K562 (cell line): Measurements from ENCODE around the gene RIC8B. TPM values are rescaled to one million over a fixed set of nuclear protein-coding genes. Genes with fewer than 3 reads are reported as not detected.

Experiments used
- ATAC-seq: fragments of 200-7000 bp; cut with Tn5 transposase; 3 replicates; pipeline ENCODE4 v1.9.1; 2020; ENCODE audit warnings: moderate library complexity
- BruUV-seq: library from RNA; stranded (reverse); fragments of 400-500 nt; replicated peaks from 2 replicates; lab custom pipeline; 2021; lab: Mats Ljungman, UMichigan
- CTCF ChIA-PET: fragments of 300-600 bp; formaldehyde crosslinking; extraction: SDS; loops from one replicate; lab custom pipeline; 2021; ENCODE audit warnings: low intra/inter-chr PET ratio; lab: Yijun Ruan, JAX
- POLR2A ChIA-PET: fragments of 300-600, 350-650 bp; sonication (Branson Sonifier 250); formaldehyde crosslinking; extraction: SDS; loops from one replicate; lab custom pipeline; 2021; ENCODE audit warnings: antibody characterized with exemption, inconsistent platforms; lab: Yijun Ruan, JAX
- DNase-seq, 4 experiments: peaks; one replicate each; pipeline versions ENCODE4 v3.0.0 to v3.0.0-alpha.2; 2011 to 2018; ENCODE audit warnings: low spot score in 3 of 4, mixed read lengths in 3 of 4; ENCODE audit errors: extremely low read depth in 1 of 4
- FAIRE-seq: peaks from 2 replicates; lab custom pipeline; 2011; peaks lifted over from hg19 to GRCh38; lab: Jason Lieb, UNC
- H2AFZ ChIP-seq: 2 replicates; pipeline ENCODE4 v1.6.0; 2011; ENCODE audit warnings: low read depth, low read length, control low read depth, inconsistent platforms
- H3K27ac ChIP-seq: fragments of 200-600 bp; 3 replicates; pipeline ENCODE4 v1.8.0; 2011; ENCODE audit warnings: low read depth, mild to moderate bottlenecking, control low read depth, inconsistent platforms, low read length, moderate library complexity, mixed read lengths; ENCODE audit errors: extremely low read depth
- H3K27me3 ChIP-seq, 2 experiments: fragments of 300-600 bp in 1 of 2; 2 replicates in 1 of 2; 3 replicates in 1 of 2; pipeline versions ENCODE4 v1.6.0 to v1.8.0; 2011; ENCODE audit warnings: inconsistent platforms in 2 of 2, low read length in 2 of 2, mild to moderate bottlenecking in 1 of 2, mixed read lengths in 1 of 2, moderate library complexity in 1 of 2; ENCODE audit not compliant: control insufficient read depth in 2 of 2, insufficient read depth in 2 of 2
- H3K36me3 ChIP-seq: fragments of 300-600 bp; 3 replicates; pipeline ENCODE4 v1.8.0; 2011; ENCODE audit warnings: mild to moderate bottlenecking, low read length, inconsistent platforms; ENCODE audit not compliant: control insufficient read depth, insufficient read depth
- H3K4me1 ChIP-seq, 2 experiments: fragments of 200-600 bp in 1 of 2; replicated peaks in 1 of 2; 2 replicates in 1 of 2; 3 replicates in 1 of 2; pipeline versions ENCODE4 v1.5.1 to v1.8.0; 2011; ENCODE audit warnings: inconsistent platforms in 2 of 2, low read length in 2 of 2, mild to moderate bottlenecking in 1 of 2, mixed read lengths in 1 of 2, moderate library complexity in 1 of 2; ENCODE audit not compliant: control insufficient read depth in 2 of 2, insufficient read depth in 2 of 2
- H3K4me2 ChIP-seq: 2 replicates; pipeline ENCODE4 v1.6.1; 2011; ENCODE audit warnings: low read length, control low read depth, inconsistent platforms, mixed read lengths; ENCODE audit not compliant: insufficient read depth
- H3K4me3 ChIP-seq: fragments of 200-600 bp; sonication (generic), shearing (Covaris generic); 2 replicates; pipeline ENCODE4 v1.5.1; 2016; ENCODE audit warnings: control low read depth, inconsistent platforms
- H3K79me2 ChIP-seq: fragments of 200-600 bp; 3 replicates; pipeline ENCODE4 v1.8.0; 2011; ENCODE audit warnings: low read length, inconsistent platforms; ENCODE audit not compliant: control insufficient read depth, insufficient read depth
- H3K9ac ChIP-seq, 2 experiments: 2 replicates each; pipeline versions ENCODE4 v1.6.0 to v1.6.1; 2011; ENCODE audit warnings: low read depth in 2 of 2, low read length in 2 of 2, control low read depth in 1 of 2, inconsistent platforms in 1 of 2, mild to moderate bottlenecking in 1 of 2, mixed read lengths in 1 of 2; ENCODE audit not compliant: insufficient read depth in 1 of 2
- H3K9me1 ChIP-seq: one replicate; pipeline ENCODE4 v1.6.0; 2011; ENCODE audit warnings: inconsistent platforms, mild to moderate bottlenecking, low read length, moderate library complexity; ENCODE audit not compliant: control insufficient read depth, insufficient read depth
- H3K9me3 ChIP-seq: replicated peaks from 2 replicates; pipeline ENCODE4 v1.5.1; 2011; ENCODE audit warnings: low read depth, low read length, inconsistent platforms; ENCODE audit not compliant: control insufficient read depth, insufficient read depth
- H4K20me1 ChIP-seq: replicated peaks from 2 replicates; pipeline ENCODE4 v1.6.1; 2011; ENCODE audit warnings: low read length, inconsistent platforms, mixed read lengths; ENCODE audit not compliant: control insufficient read depth, insufficient read depth
- CBX3 ChIP-seq, 2 experiments: IDR thresholded peaks; 1 replicate in 1 of 2; 2 replicates in 1 of 2; pipeline ENCODE4 v1.6.1; 2012; ENCODE audit warnings: inconsistent platforms in 2 of 2, low read length in 2 of 2, borderline replicate concordance in 1 of 2, control low read depth in 1 of 2
- LARP7 ChIP-seq: fragments of 450-650 bp; IDR thresholded peaks from 2 replicates; pipeline ENCODE4 v1.6.1; 2016
- SP2 ChIP-seq: IDR thresholded peaks from 2 replicates; pipeline ENCODE4 v1.6.1; 2011; ENCODE audit warnings: mild to moderate bottlenecking, low read depth, low read length, moderate library complexity; ENCODE audit not compliant: poor library complexity, severe bottlenecking; ENCODE audit errors: extremely low read depth
- TGIF2 ChIP-seq: sonication (generic); formaldehyde crosslinking; IDR thresholded peaks from 2 replicates; pipeline ENCODE4 v1.8.1; 2022; ENCODE audit warnings: mild to moderate bottlenecking, missing genetic modification reagents, moderate library complexity
- WGBS: fragments of 100-300 bp; shearing (Covaris generic); methylation state at CpG from one replicate; pipeline ENCODE4 v1.1.6; 2016; ENCODE audit warnings: low coverage, mixed read lengths; ENCODE audit not compliant: insufficient coverage; ENCODE audit errors: missing lambda C conversion rate; 5-methylcytosine and 5-hydroxymethylcytosine counted together
- in situ Hi-C: fragments of 300-500 bp; cut with MboI; formaldehyde crosslinking; loops from 4 replicates; pipeline ENCODE4 v1.15.0; 2018; ENCODE audit warnings: inconsistent platforms, mixed read lengths
- intact Hi-C: fragments of 100-400 bp; cut with micrococcal nuclease; formaldehyde crosslinking; loops from 2 replicates; pipeline ENCODE4 v1.14.2; 2022
- polyA plus RNA-seq, 8 experiments: library from polyadenylated mRNA; depleted of rRNA in 4 of 8; stranded (reverse) in 5 of 8; unstranded in 3 of 8; fragments of >200 nt; fragmentation: Nextera tagmentation in 2 of 8; fragmentation: Illumina TruSeq in 1 of 8; extraction: Ambion mirVana in 2 of 8; extraction: Trizol in 1 of 8; gene quantifications; 2 replicates each; pipeline versions ENCODE4 v1.2.1 to v1.2.3, GENCODE V29; 2011 to 2014; ENCODE audit warnings: inconsistent platforms in 1 of 8, missing spikeins in 1 of 8
- total RNA-seq, 7 experiments: library from RNA; depleted of rRNA in 6 of 7; stranded (reverse); fragments of >200 nt in 6 of 7; fragmentation: Illumina TruSeq in 2 of 7; extraction: Trizol in 2 of 7; gene quantifications; 2 replicates each; pipeline versions ENCODE4 v1.2.1 to v1.2.3, GENCODE V29; 2011 to 2021; ENCODE audit warnings: low replicate concordance in 1 of 7

Gene RIC8B
- total and polyA plus RNA-seq, 9 of the 15 experiments (the other 6 are each of a cell fraction or from before 2014, with no cell fraction given): 0.92 to 8.1 (median 4.8) TPM

DNA sequence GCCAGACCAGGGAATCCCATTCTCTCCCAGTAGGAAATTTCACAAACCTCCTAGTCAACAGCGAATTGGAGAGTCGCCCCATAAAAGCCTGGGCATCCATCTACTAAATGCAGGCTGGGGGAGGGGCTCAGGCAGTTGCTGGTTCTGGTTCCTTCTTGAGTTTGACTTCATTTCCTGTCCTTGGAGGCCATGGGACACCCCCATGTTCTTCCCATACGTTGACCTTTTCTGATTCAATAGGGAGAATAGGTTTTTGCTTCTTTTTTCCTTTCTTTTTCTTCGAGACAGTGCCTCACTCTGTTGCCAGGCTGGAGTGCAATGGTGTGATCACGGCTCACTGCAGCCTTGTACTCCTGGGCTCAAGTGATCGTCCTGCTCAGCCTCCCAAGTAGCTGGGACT lies 137.1 kb downstream of the RIC8B start (continued):
- TF ChIP-seq CBX3 (IDR thresholded peaks at IDR 0.05; ENCODE audit: borderline replicate concordance in 1 of 2, low read length in 2 of 2) (no peak), SP2 (no peak)

DNA sequence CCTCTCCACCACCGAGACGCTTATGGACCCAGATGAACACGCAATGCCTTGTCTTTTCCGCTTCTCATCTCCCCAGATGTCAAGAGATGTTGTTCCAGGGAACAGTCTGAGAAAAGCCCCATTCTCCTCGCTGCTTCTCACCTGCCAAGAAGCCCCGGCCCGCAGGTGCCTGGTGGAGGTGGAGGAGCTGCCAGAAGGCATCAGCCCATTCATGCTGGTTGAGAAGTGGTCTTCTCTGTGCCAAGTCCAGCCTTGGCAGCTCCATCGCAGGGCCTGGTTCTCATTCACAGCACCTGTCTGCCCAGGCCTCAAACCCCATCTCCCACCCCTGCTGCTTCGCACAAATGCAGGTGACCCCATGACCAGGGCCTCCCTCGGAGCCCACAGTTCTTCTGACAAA lies 139.0 kb downstream of the RIC8B start:
- intact Hi-C loops: loop anchor here (10.0 kb wide), 1 partner anchor 179 kb away; no protein-coding TSS in a partner anchor
- in situ Hi-C loops: no loop called here

More for the DNA sequence above, 139.0 kb downstream of the RIC8B start:
- no peak overlapping the region for H3K27ac ChIP-seq
- WGBS: 4% methylated on average over 10 of the region's 10 CpGs
- no peak for FAIRE-seq
- CTCF ChIA-PET: no interaction called here
- H3K27me3 ChIP-seq: peaks cover 26 to 52% of the 10 kb centered on the region in 2 experiments; a peak in 3 of 5 replicates
- H3K9ac ChIP-seq: no peak overlapping the region
- no peak overlapping the region for H3K4me3 ChIP-seq
- no peaks in the 10 kb centered on the region for H3K4me1 ChIP-seq
- BruUV-seq: no TSS peak
- H3K9me3 ChIP-seq: no peaks in the 10 kb centered on the region
- H3K79me2 ChIP-seq: no peaks in the 10 kb centered on the region
- H4K20me1 ChIP-seq: no peaks in the 10 kb centered on the region
- POLR2A ChIA-PET: interaction anchor here (0.6 kb wide), 2 partner anchors 10 to 64 kb away, joined by 3 read pairs; no protein-coding TSS in a partner anchor
- TF ChIP-seq TGIF2 (CRISPR knock-in tag) (no peak), LARP7 (no peak)
- no peak overlapping the region for H2AFZ ChIP-seq
- no peak for ATAC-seq
- no peaks in the 10 kb centered on the region for H3K9me1 ChIP-seq
- H3K36me3 ChIP-seq: no peaks in the 10 kb centered on the region
- no peak for DNase-seq
- H3K4me2 ChIP-seq: no peak overlapping the region
